ENCODE data around the gene ACAP2.
A peak's percentile ranks its signal among the peaks of the same experiment; 100 is the strongest.
"Not testable (repeated sequence)": the region's sequence is repeated elsewhere in the genome, so short reads cannot be mapped to it uniquely, and the experiment has no call there.

The ACAP2 gene

DNA sequence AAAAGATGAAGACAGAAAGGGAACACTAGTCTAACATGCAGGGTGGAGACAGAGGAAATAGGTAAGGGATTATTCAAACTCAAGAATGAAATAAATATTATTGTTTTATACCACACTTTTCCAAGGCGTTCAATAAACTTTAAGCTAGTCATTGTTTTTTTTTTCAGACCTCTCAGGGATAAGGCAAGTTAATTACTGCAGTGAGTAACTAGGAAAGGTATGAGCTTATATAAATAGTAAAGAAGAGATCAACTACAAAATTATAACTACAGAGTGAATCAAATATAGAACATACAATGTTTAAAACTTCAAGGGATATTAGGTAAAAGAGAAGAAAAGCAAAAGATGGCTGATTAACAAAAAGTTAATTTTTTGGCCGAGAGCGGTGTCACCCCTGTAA, 140.4 kb downstream of the ACAP2 start:
- TF ChIP-seq, protein P1, sequence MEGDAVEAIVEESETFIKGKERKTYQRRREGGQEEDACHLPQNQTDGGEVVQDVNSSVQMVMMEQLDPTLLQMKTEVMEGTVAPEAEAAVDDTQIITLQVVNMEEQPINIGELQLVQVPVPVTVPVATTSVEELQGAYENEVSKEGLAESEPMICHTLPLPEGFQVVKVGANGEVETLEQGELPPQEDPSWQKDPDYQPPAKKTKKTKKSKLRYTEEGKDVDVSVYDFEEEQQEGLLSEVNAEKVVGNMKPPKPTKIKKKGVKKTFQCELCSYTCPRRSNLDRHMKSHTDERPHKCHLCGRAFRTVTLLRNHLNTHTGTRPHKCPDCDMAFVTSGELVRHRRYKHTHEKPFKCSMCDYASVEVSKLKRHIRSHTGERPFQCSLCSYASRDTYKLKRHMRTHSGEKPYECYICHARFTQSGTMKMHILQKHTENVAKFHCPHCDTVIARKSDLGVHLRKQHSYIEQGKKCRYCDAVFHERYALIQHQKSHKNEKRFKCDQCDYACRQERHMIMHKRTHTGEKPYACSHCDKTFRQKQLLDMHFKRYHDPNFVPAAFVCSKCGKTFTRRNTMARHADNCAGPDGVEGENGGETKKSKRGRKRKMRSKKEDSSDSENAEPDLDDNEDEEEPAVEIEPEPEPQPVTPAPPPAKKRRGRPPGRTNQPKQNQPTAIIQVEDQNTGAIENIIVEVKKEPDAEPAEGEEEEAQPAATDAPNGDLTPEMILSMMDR (IDR thresholded peaks at IDR 0.05) = no peak

DNA sequence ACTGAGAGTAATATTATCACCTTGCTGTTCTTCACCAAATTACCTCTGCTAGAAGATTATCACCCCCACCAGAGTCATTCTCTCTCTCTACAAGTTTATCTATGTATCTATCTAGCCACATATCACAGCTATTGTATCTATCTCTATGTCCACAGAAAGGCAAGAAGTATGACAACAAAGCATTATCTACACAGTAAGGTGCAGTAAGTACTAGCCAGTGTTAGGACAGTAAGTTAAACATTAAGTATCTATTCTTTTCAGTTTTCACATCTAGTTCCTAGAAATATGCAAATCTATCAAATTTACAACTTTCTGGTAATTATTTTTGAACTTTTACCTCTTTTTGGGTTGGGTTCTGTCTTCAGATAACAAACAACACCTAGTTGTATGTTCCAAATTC, 145.4 kb downstream of the ACAP2 start:
- H3K36me3 ChIP-seq = peaks cover 97% of the 10 kb centered on the region
- H3K27ac ChIP-seq = no peak overlapping the region
- H3K4me1 ChIP-seq (ENCODE audit: control insufficient read depth in 1 of 2, insufficient read depth in 1 of 2, low read depth in 1 of 2, low read length in 1 of 2) = no peaks in the 10 kb centered on the region
- no peaks in the 10 kb centered on the region for H3K9me3 ChIP-seq
- TF ChIP-seq, protein P1 (IDR thresholded peaks at IDR 0.05) = no peak
- H3K4me3 ChIP-seq (ENCODE audit: low read depth in 1 of 2, low read length in 1 of 2) = no peak overlapping the region
- H3K27me3 ChIP-seq = no peaks in the 10 kb centered on the region

More for the DNA sequence above, 140.4 kb downstream of the ACAP2 start:
- Histone ChIP-seq H3K27me3 (no peaks in the 10 kb centered on the region), H3K27ac (no peak overlapping the region), H3K4me3 (ENCODE audit: low read depth in 1 of 2, low read length in 1 of 2) (no peak overlapping the region), H3K4me1 (ENCODE audit: control insufficient read depth in 1 of 2, insufficient read depth in 1 of 2, low read depth in 1 of 2, low read length in 1 of 2) (no peaks in the 10 kb centered on the region), H3K9me3 (no peaks in the 10 kb centered on the region), H3K36me3 (peaks cover 90% of the 10 kb centered on the region)

DNA sequence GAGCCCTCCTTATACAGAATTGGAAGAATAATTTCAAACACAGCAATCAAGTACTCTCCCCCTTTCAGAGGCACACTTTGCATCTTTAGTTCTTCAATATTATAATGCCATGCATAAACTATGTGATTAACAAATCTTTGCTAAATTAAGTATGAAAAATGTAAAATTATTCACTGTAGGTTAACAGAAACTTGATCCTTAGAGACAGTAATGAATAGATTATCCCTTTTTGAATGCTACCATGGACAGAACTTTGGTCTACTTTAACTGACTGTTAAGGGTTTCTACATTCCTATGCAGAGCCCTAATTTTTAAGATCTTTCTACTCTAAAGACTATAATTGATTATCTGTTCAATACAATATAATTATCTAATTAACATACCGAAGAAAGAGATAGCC, 146.2 kb downstream of the ACAP2 start:
- H3K9me3 ChIP-seq = peaks cover 2% of the 10 kb centered on the region

DNA sequence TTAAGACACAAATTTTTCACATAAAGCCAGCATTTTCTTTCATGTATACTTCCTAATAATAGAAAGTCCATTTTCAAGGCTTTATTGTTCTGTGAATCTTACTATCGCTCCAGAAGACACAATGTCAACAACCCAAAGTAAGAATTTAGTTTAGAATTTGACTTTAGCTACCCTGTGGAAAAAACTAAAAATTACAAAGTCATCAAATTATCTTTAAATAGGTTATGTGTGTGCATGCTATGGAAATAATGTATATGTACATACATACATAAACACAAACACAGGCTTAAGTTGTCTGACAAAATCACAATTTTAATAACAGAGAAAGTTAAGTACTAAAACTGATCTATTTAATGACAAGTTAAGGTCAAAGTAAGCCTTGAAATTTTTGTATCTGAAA, 151.7 kb downstream of the ACAP2 start:
- TF ChIP-seq, protein P1 (IDR thresholded peaks at IDR 0.05) = no peak
- H3K9me3 ChIP-seq = peaks cover 3% of the 10 kb centered on the region
- no peak overlapping the region for H3K4me3 ChIP-seq (ENCODE audit: low read depth in 1 of 2, low read length in 1 of 2)
- H3K4me1 ChIP-seq (ENCODE audit: control insufficient read depth in 1 of 2, insufficient read depth in 1 of 2, low read depth in 1 of 2, low read length in 1 of 2) = no peaks in the 10 kb centered on the region
- H3K27me3 ChIP-seq = no peaks in the 10 kb centered on the region
- H3K27ac ChIP-seq = no peak overlapping the region
- H3K36me3 ChIP-seq = peaks cover 98% of the 10 kb centered on the region

More for the DNA sequence above, 146.2 kb downstream of the ACAP2 start:
- Histone ChIP-seq H3K4me1 (ENCODE audit: control insufficient read depth in 1 of 2, insufficient read depth in 1 of 2, low read depth in 1 of 2, low read length in 1 of 2) (no peaks in the 10 kb centered on the region), H3K4me3 (ENCODE audit: low read depth in 1 of 2, low read length in 1 of 2) (no peak overlapping the region), H3K27ac (no peak overlapping the region), H3K36me3 (peaks cover 98% of the 10 kb centered on the region), H3K27me3 (no peaks in the 10 kb centered on the region)
- TF ChIP-seq, protein P1 (IDR thresholded peaks at IDR 0.05) = no peak

DNA sequence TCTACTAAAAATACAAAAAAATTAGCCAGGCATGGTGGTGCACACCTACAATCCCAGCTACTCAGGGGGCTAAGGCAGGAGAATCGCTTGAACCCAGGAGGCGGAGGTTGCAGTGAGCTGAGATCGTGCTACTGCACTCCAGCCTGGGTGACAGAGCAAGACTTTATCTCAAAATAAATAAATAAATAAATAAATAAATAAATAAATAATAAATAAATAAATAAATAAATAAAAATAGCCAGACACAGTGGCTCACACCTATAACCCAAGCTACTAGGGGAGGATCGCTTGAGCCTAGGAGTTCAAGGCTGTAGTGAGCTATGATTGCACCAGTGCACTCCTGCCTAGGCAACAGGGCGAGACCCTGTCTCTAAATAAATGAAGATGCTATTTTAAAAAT, 152.2 kb downstream of the ACAP2 start:
- not testable (repeated sequence) for H3K27ac ChIP-seq
- peaks cover 99% of the 10 kb centered on the region for H3K36me3 ChIP-seq

DNA sequence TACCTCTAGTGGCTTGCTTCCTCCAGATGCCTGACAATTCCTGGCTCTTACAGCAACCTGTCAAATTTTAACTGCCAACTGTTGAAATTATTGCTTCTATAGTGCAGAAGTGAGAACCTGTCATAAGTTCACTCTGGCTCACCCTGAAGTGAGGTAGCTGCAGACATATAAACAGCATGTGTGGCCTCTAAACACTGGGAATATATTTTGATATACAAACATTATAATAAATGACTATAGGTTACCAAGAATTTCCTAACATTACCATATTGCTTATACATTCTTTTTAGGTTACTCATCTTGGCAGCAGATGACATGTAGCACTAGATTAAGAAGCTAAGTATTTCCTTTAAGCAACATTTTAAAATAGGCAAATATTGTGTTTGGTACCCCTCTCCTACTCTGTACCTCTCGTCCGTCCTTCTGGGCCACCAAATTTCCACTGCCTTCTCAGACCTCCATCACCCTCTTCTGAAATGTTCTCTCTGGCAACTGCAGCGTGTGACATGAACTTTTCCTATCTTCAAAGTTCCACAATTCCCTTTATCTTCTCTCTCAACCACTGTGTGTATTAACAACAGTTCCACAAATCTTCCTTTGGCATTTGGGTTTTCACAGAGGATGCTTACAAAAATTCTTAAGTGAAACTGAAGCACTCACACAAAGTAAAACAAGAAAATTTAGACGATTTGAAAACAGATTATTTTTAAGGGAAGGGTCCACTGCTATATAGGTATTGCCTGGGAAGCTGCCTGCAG, 156.5 kb downstream of the ACAP2 start:
- Histone ChIP-seq H3K9me3 (no peaks in the 10 kb centered on the region), H3K4me1 (ENCODE audit: control insufficient read depth in 1 of 2, insufficient read depth in 1 of 2, low read depth in 1 of 2, low read length in 1 of 2) (no peaks in the 10 kb centered on the region), H3K27me3 (no peaks in the 10 kb centered on the region), H3K4me3 (ENCODE audit: low read depth in 1 of 2, low read length in 1 of 2) (no peak overlapping the region), H3K36me3 (peaks cover 96% of the 10 kb centered on the region), H3K27ac (peak overlapping the region; percentile 10)
- TF ChIP-seq, protein P1 (IDR thresholded peaks at IDR 0.05) = no peak

More for the DNA sequence above, 152.2 kb downstream of the ACAP2 start:
- not testable (repeated sequence) for H3K9me3 ChIP-seq; H3K4me3 ChIP-seq (ENCODE audit: low read depth in 1 of 2, low read length in 1 of 2); H3K4me1 ChIP-seq (ENCODE audit: control insufficient read depth in 1 of 2, insufficient read depth in 1 of 2, low read depth in 1 of 2, low read length in 1 of 2); H3K27me3 ChIP-seq
